Fibroblast of lung (primary cell): ENCODE results near the gene ZNF554. TPM values are rescaled to one million over a fixed set of nuclear protein-coding genes. Genes with fewer than 3 reads are reported as not detected.

Experiments
- DNase-seq, 2 donors: peaks; one replicate each; pipeline versions ENCODE4 v3.0.0 to v3.0.0-alpha.2; 2010; ENCODE audit warnings: low read depth in 2 of 2
- H2AFZ ChIP-seq: 2 replicates; pipeline ENCODE4 v1.5.1; 2012; ENCODE audit warnings: low read length, control low read depth, inconsistent platforms
- H3K27ac ChIP-seq: 2 replicates; pipeline ENCODE4 v1.5.1; 2011; ENCODE audit warnings: low read length, control low read depth; ENCODE audit not compliant: insufficient read depth
- H3K27me3 ChIP-seq: 2 replicates; pipeline ENCODE4 v1.5.1; 2011; ENCODE audit warnings: mild to moderate bottlenecking, low read length; ENCODE audit not compliant: control insufficient read depth, insufficient read depth
- H3K36me3 ChIP-seq: 2 replicates; pipeline ENCODE4 v1.5.1; 2011; ENCODE audit warnings: low read length; ENCODE audit not compliant: control insufficient read depth, insufficient read depth
- H3K4me1 ChIP-seq: 2 replicates; pipeline ENCODE4 v1.5.1; 2011; ENCODE audit warnings: low read length; ENCODE audit not compliant: control insufficient read depth, insufficient read depth; ENCODE audit errors: extremely low read depth
- H3K4me2 ChIP-seq: 2 replicates; pipeline ENCODE4 v1.5.1; 2011; ENCODE audit warnings: low read length, control low read depth; ENCODE audit not compliant: insufficient read depth; ENCODE audit errors: extremely low read depth
- H3K4me3 ChIP-seq, 4 experiments: fragments of 200-600 bp in 1 of 4; sonication (generic) in 1 of 4; replicated peaks in 1 of 4; 2 replicates each; pipeline ENCODE4 v1.5.1; 2011 to 2016; ENCODE audit warnings: low read length in 4 of 4, low read depth in 3 of 4, mild to moderate bottlenecking in 3 of 4, control low read depth in 2 of 4, inconsistent platforms in 1 of 4, mixed read lengths in 1 of 4; ENCODE audit not compliant: insufficient read depth in 1 of 4; ENCODE audit errors: control extremely low read depth in 1 of 4
- H3K79me2 ChIP-seq: 2 replicates; pipeline ENCODE4 v1.5.1; 2012; ENCODE audit warnings: mild to moderate bottlenecking, low read length, inconsistent platforms; ENCODE audit not compliant: control insufficient read depth, insufficient read depth
- H3K9ac ChIP-seq: 2 replicates; pipeline ENCODE4 v1.5.1; 2011; ENCODE audit warnings: mild to moderate bottlenecking, low read length, control low read depth; ENCODE audit not compliant: insufficient read depth
- H3K9me3 ChIP-seq: 2 replicates; pipeline ENCODE4 v1.5.1; 2012; ENCODE audit warnings: low read depth, low read length; ENCODE audit not compliant: control insufficient read depth, insufficient read depth
- H4K20me1 ChIP-seq: 2 replicates; pipeline ENCODE4 v1.5.1; 2011; ENCODE audit warnings: low read length; ENCODE audit not compliant: control insufficient read depth, insufficient read depth; ENCODE audit errors: extremely low read depth
- CTCF ChIP-seq, 2 donors: IDR thresholded peaks in 1 of 2; conservative IDR thresholded peaks in 1 of 2; 1 replicate in 1 of 2; 2 replicates in 1 of 2; pipeline ENCODE4 v1.5.1; 2011 to 2012; ENCODE audit warnings: low read length in 2 of 2, control low read depth in 1 of 2, inconsistent platforms in 1 of 2, low read depth in 1 of 2, mild to moderate bottlenecking in 1 of 2
- EZH2 ChIP-seq: IDR thresholded peaks from 2 replicates; pipeline ENCODE4 v1.5.1; 2012; ENCODE audit warnings: low read length, control low read depth, mild to moderate bottlenecking; ENCODE audit errors: missing control alignments
- polyA plus RNA-seq, 2 donors: library from polyadenylated mRNA; depleted of rRNA in 1 of 2; stranded (reverse) in 1 of 2; unstranded in 1 of 2; fragments of >200 nt; gene quantifications; 2 replicates each; pipeline ENCODE4 v1.2.1, GENCODE V29; 2011 to 2012; ENCODE audit warnings: missing spikeins in 1 of 2
- total RNA-seq: library from RNA; depleted of rRNA; stranded (reverse); fragments of >200 nt; gene quantifications from 2 replicates; pipeline ENCODE4 v1.2.1, GENCODE V29; 2014

The ZNF554 gene
- total and polyA plus RNA-seq, 2 donors (not counting 1 experiment from before 2014, with no cell fraction given) = 2.0 to 5.8 TPM

- Histone ChIP-seq H3K4me2 (no peak overlapping the region), H3K27me3 (no peaks in the 10 kb centered on the region), H3K9me3 (no peaks in the 10 kb centered on the region), H4K20me1 (no peaks in the 10 kb centered on the region), H3K79me2 (peaks cover 22% of the 10 kb centered on the region), H3K27ac (no peak overlapping the region), H3K9ac (no peak overlapping the region), H3K36me3 (peaks cover 9% of the 10 kb centered on the region), H2AFZ (no peak overlapping the region), H3K4me1 (peaks cover 2% of the 10 kb centered on the region), H3K4me3 (no peak overlapping the region)
- TF ChIP-seq EZH2 = no peak
- TF ChIP-seq CTCF (conservative IDR thresholded peaks at IDR 0.05 in 1 of 2, IDR thresholded peaks at IDR 0.05 in 1 of 2; ENCODE audit: low read depth in 1 of 2, low read length in 2 of 2) = no peak
- DNase-seq = no peak
These were observed 31.4 kb upstream of the ZNF554 start for GRCh38 chr19:2788237-2788636.

- Histone ChIP-seq H3K79me2 (peaks cover 22% of the 10 kb centered on the region), H3K4me3 (no peak overlapping the region), H3K4me2 (no peak overlapping the region), H2AFZ (no peak overlapping the region), H3K9ac (no peak overlapping the region), H4K20me1 (no peaks in the 10 kb centered on the region), H3K36me3 (peaks cover 10% of the 10 kb centered on the region), H3K4me1 (no peaks in the 10 kb centered on the region), H3K27me3 (no peaks in the 10 kb centered on the region), H3K27ac (no peak overlapping the region), H3K9me3 (no peaks in the 10 kb centered on the region)
- TF ChIP-seq EZH2 = no peak
- TF ChIP-seq CTCF (conservative IDR thresholded peaks at IDR 0.05 in 1 of 2, IDR thresholded peaks at IDR 0.05 in 1 of 2; ENCODE audit: low read depth in 1 of 2, low read length in 2 of 2) = no peak
- DNase-seq = no peak
These were observed 29.5 kb upstream of the ZNF554 start for GRCh38 chr19:2790194-2790556.

DNA sequence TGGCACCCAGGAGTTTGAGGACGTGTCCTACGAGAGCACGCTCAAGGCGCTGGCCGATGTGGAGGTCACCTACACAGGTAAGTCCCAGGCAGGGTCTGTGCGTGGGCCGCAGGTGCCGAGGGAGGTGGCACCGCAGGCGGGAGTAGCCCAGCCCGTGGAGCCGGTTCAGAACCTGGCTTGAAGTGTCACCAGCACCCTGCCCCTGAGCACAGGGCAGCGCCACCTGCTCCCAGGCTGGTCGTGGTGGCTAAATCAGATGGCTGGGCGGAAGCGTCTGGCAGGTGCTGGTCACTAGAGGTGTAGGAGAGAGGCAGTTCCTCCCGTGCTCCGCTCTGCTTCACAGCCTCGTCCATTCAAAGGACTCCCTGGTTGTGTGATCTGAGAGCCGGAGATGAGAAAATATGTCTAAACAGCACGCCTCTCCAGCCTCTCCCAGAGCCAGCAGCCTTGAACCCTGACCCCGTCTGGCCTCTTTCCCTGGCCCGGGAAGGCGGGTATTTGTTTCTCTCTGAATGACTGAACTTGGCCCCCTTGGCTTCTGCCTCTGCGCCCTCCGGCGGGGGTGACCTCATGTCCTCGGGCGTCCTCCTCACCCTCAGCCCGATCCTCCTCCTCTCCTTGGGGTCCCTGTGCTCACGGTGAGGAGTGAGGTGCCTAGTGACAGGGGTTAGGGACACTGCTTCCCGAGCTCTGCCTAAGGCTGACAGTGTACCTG is 29.0 kb upstream of the ZNF554 start:
- no peaks in the 10 kb centered on the region for H3K27me3 ChIP-seq

More for the DNA sequence above, 29.0 kb upstream of the ZNF554 start:
- Histone ChIP-seq H2AFZ (no peak overlapping the region), H3K4me1 (no peaks in the 10 kb centered on the region), H3K4me2 (no peak overlapping the region), H3K79me2 (peaks cover 18% of the 10 kb centered on the region), H4K20me1 (no peaks in the 10 kb centered on the region), H3K9ac (no peak overlapping the region), H3K9me3 (no peaks in the 10 kb centered on the region), H3K27ac (no peak overlapping the region), H3K4me3 (no peak overlapping the region), H3K36me3 (peaks cover 13% of the 10 kb centered on the region)
- DNase-seq = no peak
- TF ChIP-seq EZH2 = no peak
- no peak for TF ChIP-seq CTCF (conservative IDR thresholded peaks at IDR 0.05 in 1 of 2, IDR thresholded peaks at IDR 0.05 in 1 of 2; ENCODE audit: low read depth in 1 of 2, low read length in 2 of 2)
